PC-3 (cell line): ENCODE data around the gene RALBP1.

Experiments used
- EZH2 ChIP-seq: fragments of 300-600 bp; sonication (generic); IDR thresholded peaks from one replicate; pipeline ENCODE4 v1.6.1; 2017; ENCODE audit warnings: antibody characterized with exemption, mild to moderate bottlenecking, low read length; ENCODE audit not compliant: unreplicated experiment
- EZH2phosphoT487 ChIP-seq: fragments of 300-600 bp; sonication (generic); IDR thresholded peaks from 2 replicates; pipeline ENCODE4 v1.6.1; 2018; ENCODE audit warnings: mild to moderate bottlenecking, antibody characterized with exemption, low read length, borderline replicate concordance
- TF ChIP-seq, protein P1 (sequence below): fragments of 300-600 bp; sonication (generic); conservative IDR thresholded peaks from 2 replicates; pipeline ENCODE4 v1.5.1; 2017; ENCODE audit warnings: antibody characterized with exemption, low read depth, mild to moderate bottlenecking, low read length

DNA sequence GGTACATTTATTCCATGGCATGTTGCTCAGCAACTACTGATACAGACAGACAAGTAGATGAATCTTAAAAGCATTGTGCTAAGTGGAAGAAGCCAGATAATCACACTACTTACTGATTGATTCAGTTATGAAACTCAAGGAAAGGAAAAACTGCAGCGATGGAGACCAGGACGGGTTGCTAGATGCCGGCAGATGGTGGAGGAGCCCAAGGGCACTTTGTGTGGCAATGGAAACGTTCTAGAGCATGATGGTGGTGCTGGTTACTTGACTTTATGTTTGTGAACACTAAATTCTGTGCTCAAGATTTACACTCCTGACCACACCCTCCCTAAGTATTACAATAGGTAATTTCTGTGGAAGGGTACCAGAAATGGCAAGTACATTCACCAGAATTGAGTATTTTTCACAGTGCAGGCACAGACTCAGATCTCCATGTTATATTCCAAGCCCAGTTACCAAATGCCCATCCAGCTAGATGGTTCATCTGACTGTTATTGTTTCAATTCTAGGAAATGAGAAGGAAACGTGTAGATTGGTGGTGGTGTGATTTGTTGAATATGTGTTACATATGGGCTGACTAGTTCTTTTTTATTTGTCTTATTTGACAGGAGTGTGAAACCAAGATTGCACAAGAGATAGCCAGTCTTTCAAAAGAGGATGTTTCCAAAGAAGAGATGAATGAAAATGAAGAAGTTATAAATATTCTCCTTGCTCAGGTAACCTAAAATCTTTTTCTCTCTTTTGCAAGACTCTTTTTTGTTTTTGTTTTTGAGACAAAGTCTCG is 55.1 kb downstream of the RALBP1 start:
- TF ChIP-seq, protein P1, sequence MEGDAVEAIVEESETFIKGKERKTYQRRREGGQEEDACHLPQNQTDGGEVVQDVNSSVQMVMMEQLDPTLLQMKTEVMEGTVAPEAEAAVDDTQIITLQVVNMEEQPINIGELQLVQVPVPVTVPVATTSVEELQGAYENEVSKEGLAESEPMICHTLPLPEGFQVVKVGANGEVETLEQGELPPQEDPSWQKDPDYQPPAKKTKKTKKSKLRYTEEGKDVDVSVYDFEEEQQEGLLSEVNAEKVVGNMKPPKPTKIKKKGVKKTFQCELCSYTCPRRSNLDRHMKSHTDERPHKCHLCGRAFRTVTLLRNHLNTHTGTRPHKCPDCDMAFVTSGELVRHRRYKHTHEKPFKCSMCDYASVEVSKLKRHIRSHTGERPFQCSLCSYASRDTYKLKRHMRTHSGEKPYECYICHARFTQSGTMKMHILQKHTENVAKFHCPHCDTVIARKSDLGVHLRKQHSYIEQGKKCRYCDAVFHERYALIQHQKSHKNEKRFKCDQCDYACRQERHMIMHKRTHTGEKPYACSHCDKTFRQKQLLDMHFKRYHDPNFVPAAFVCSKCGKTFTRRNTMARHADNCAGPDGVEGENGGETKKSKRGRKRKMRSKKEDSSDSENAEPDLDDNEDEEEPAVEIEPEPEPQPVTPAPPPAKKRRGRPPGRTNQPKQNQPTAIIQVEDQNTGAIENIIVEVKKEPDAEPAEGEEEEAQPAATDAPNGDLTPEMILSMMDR, result no peak
- TF ChIP-seq EZH2phosphoT487 (no peak), EZH2 (no peak)
